ENCODE data around the gene PTDSS2.

DNA sequence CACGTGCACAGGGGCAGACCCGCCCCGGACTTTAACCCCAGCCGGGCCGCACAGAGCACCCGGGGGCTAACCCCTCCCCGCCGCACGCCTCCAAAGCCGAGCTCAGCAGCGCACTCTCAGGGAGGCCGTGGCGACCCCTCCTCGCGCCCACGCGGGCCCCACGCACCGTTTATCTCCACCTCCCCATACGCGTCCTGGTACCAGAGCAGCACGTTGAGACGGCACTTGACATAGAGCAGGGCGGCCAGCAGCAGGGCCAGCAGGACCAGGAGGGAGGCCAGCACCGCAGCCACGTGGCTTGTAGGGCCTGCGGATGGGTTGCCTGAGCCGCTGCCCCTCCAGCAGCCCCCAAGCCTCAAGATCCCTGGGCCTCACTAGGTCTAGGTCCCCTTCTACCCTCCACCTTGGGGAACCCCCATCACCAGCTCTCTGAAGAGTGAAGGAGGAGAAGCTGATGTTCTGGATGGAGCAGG is 42.4 kb upstream of the PTDSS2 start:
- TF ChIP-seq EZH2 (IDR thresholded peaks at IDR 0.05; ENCODE audit: borderline replicate concordance, insufficient read depth, low read depth, low read length, poor library complexity, severe bottlenecking): no peak
- no peak for TF ChIP-seq CTCF (IDR thresholded peaks at IDR 0.05)

Measured in B cell (primary cell).